ENCODE results near the gene KIF25.

The KIF25 gene

DNA sequence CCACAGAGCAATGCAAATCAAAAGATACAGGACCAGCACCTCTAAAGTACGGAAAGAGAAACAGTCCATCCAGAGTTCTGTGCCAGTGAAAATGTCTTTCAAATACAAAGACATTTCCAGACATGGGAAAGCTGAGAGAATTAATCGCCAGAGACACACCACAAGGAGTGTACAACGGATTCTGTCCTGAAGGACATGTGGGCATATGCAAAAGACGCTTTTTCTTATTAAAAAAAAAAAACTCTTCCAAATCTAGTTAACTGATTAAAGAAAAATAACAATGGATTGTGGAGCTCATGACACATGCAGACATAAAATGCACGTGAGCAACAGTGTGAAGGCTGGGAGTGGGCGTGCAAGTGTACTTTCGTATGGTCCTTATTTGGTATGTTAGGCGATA lies 22.8 kb downstream of the KIF25 start:
- no peak for DNase-seq

DNA sequence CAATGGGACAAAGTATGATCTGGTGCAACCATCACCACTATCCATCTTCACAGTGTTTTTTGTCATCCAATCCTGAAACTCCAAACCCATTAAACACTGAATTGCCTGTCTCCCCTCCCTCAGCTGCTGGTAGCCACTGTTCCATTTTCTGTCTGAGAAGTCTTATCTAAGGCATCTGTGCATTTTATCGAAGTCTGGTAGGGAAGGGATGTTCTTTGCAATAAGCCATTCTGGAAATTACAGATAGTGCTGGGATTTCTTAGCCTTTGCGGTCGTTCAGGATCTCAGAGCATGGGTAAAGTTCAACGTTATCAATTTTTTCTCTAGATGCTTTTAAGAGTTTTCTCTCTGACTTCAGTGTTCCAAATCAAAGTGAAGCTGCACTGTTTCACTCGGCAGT lies 24.1 kb downstream of the KIF25 start:
- no peak for DNase-seq

DNA sequence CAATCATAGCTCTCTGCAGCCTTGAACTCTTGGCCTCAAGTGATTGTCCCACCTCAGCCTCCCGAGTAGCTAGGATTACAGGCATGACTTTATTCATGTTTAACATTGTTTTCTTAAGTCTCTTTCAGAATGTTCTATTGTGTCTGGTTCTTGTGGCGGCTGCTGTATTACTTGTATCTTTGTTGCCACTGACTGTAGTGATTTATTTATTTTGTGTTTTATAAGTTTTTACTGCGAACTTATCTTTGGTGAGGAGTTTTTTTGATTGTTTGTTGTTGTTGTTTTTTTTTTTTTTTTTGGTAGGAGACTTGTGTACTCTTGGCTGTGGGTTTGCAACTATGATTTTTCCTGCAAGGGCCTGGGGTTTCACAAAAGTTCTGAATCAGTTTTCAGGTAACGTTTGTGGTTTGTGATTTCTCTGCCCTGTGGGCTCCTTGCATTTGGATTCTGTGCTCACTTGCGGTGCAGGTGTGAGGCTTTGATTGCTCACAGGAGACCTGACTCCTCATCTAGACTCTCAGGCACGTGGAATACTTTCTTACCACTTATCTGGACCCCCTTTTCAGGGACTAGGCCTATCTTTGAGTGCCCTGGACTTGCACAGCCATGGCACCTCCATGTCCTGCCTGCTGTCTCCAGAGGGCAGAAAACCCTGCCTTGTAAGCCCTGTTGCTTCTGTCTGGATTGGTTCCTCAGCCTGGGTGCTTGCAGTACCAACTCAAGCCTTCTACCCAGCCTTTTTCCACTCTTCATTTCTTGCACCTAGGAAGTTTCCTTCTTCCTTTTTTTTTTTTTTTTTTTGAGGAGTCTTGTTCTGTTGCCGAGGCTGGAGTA lies 25.2 kb downstream of the KIF25 start:
- DNase-seq: no peak

DNA sequence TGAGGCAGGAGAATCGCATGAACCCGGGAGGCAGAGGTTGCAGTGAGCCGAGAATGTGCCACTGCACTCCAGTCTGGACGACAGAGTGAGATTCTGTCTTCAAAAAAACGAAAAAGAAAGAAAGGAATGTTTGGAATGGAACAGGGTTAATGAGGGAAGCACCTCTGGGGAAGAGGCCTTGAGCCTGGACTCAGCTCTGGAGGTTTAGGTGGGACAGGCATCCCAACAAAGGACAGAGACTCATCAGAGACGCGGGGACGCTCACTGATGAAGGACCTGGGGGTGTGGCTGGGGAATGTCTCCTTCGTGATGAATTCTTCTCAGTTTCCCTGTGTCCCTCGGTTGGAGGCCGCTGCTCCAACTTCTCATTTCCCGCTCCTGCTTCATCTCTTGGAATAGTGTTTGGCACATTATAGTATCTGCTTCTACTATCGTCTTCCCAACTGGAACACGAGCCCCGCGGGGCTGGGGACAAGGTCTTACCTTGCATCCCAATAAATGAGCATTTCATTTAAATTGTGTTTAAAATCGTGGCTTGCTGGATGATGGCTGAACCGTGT lies 27.6 kb downstream of the KIF25 start:
- DNase-seq: no peak

DNA sequence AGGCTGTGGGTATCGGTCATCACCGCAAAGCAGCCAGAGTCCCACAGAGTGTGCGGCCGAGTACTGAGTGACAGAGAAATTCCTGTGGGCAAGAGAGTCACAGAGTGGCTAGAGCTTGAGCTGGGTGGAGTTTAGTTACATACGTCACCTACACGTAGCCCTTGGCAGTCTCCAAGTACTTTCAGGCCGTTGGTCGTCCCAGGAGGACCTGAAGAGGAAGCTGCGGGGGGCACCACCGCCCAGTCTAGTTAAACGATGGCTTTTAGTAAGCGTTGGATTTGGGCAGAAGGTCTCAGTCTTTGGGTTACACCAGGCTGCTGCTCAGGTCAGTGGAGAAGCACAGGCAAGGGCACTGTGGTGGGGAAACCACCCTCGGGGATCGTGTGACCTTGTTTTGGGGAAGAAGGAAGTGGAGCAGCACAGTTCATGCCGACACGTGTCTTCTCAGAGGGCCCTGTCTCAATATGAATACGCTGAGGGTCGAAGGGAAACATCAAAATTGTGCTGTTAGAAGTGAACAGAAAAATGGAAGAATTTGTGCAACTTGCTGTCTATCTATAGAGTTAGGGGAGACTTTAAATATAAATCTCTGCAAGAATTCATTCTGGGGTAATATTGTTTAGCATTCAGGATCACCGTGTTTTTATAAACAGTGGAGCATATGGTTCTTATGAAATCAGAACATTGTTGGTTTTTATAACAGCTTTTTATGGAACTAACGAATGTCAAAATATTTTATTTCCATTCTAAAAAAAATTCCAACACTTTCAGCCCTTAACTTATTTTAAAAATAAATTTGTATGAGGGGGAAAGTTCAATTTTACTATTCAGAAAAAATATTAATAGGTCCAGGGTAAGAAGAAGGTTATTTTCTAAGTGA lies 28.6 kb downstream of the KIF25 start:
- DNase-seq: no peak

DNA sequence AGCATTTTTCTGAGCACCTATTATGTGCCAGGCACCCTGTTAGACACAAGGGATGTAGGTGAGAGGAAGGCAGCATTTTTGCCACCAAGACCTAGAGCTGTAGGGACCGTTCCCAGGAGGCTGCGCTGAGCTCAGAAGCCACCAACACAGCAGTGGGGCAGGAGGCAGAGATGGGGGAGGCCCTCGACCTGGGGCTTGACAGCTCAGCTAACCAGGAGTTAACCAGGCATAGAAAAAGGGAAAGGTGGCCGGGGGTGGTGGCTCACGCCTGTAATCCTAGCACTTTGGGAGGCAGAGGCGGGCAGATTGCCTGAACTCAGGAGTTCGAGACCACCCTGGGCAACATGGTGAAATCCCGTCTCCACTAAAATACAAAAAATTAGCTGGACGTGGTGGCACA lies 29.5 kb downstream of the KIF25 start:
- DNase-seq: no peak

DNA sequence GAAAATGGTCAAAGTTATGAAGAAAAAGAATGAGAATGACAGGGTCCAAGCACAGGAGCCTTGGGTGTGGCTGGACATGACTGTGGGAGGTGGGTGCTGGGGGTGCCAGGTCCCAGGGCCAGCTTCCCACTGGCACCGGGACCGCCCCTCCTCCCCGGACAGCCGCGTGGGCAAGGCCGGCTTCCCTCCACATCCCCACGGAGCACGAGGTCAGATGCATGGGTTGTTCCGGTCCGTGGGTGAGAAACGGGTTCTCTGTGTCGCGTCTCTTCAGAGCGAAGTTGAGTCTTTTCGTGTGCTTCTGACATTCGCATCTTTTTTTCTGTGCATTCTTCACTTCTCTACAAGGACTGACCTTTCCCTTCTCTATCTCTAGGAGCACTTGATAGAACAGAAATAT lies 30.1 kb downstream of the KIF25 start:
- no peak for DNase-seq

DNA sequence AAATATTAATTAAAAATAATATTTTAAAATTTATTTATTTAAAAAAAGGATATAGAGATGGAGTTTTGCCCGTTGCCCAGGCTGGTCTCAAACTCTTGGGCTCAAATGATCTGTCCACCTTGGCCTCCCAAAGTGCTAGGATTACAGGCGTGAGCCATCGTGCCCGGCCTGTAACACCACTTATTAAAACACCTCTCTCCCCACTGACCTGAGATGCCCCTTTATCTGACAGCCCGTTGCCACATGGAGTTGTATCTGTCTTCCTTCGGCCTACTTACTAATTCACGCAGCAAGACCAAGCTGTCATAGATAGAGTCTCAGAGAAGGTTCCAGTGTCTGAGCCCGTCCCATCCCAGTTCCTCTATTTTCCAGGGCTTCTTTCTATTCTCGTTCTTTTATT lies 30.7 kb downstream of the KIF25 start:
- DNase-seq: no peak

DNA sequence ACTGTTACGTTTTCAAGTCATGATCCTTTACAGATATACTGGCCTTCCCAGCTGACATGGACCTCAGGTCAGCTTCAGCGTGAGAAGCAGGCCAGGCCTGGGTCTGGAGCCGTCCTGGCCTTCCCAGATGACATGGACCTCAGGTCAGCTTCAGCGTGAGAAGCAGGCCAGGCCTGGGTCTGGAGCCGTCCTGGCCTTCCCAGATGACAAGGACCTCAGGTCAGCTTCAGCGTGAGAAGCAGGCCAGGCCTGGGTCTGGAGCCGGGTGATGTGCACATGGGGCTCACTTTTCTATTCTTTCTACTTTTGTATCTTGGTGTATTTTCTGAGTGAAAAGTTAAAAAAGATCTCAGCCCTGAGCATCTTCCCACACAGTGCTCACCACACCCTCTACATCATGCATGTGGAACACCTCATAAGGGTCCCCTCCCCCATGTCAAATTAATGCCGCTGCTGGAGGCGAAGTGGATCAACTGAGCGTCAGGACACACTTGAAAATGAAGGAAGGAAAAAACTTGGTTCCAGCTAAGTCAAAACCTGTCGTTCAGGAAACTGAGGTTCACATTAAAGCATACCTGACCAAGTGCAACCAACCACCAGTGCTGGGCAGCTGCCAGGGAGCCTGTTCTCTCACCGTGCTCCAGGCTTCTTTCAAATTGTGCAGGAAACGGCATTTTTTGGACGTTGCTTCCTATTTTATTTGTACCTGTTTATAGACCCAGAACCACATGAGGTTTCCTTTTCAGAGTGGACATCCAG lies 32.2 kb downstream of the KIF25 start:
- no peak for DNase-seq

DNA sequence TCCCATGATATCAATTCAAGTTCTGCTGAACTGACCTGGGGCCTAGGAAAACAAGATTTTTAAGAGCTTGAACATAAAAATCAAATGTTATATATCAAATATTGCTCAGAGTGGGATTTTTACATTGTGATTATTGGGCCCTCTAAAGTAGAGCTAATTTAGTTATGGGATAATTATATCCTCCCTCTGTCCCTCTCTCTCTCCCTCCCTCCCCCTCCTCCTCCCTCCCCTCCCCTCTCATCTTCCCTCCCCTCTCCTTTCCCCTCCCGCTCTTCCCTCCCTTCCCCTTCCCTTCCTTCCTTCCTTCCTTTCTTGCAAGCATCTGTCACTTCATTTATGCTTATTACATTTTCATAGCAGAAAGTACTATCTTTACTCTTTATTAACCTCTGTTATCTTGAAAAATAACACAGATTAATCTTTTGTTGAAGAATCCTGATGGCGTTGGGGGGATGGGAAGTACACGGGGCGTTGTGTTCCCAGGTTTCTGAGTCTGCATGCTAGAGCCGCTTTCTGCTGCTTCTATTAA lies 32.8 kb downstream of the KIF25 start:
- DNase-seq: no peak

DNA sequence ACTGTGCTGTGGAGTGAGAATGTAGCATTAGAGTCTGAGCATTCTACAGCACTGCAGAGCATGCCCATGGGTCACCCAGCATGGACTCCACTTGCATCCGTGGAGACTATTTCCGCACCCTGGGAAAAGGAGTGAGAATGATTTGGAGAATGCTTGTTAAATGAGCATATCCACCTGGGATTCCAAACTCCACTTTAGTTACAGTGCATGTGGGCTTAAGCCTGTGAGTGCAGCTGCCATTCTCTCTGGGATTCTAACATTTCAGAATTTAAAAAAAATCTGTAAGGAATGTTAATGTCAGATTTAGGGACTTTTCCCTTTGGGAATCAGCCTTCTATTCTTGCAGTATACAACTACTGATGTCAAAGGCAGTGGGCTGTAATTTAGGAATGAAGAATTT lies 33.4 kb downstream of the KIF25 start:
- DNase-seq: no peak

DNA sequence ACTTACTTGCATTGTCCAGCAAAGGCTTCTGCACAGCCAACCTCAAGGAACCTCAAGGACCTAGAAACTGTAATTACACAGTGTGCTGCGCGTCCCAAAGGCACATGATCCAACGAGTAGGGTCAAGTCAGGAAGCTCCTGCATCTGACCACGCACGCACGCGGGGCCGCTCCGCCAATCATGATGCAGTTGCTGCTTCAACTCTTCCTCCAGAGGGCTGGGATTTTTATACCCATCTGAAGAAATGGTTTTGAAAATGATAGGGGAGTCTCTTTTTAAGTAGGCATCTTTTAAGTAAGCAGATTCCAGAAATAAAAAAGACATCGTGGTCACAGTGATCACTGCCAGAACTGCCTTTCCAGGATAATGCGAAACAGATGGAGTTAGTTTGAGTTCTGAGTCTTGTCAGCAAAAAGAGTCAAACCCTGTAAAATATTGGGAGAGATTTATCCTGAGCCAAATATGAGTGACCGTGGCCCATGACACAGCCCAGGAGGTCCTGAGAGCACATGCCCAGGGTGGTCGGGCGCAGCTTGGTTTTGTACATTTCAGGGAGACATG lies 34.0 kb downstream of the KIF25 start:
- DNase-seq: no peak

DNA sequence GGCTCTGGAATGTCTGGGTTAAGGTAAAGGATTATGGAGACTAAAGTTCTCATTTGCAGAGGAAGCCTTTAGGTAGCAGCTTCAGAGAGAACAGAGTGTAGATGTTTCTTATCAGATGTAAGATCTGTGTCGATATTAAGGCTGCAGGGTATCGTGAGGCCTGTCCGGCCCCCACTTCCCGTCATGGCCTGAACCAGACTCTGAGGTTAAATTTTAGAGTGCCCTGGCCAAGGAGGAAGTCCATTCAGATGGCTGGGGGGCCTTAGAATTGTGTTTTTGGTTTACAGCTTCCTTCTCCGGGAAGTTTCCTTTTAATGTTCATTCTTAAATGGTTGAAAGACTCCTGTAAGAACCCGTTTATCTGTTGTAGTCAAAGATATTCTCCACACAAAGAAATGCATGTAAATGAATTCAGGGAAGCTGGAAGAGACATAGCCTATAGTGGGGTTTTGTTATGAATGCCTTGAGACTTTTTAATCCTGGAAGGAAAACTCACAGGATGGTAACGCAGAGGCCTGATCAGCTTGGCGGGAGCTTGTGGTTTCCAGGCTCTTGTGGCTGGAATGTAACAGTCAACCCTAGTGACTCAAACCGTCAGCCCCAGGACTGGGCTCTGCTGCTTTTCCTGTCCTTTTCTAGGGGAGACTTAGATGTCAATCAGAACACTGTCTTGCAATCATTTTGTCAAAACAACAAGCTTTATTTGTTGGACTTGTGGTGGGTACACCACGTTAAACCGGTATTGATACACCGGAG lies 34.7 kb downstream of the KIF25 start:
- DNase-seq: no peak

DNA sequence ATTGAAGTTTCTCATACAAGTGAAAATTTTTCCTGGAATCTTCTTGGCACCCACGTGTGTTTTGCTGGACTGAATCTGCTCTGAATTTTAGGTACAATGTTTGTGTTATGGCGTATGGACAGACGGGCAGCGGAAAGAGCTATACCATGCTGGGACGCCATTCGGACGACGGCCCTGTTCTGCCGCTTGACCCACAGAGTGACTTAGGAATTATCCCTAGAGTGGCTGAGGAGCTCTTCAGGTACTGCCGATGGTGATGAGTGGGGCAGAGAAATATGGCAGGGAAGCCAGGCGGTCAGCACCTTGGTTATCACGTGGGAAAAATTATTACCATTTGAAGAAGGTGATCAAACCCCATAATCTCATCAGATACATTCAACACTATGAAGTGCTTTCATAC lies 36.3 kb downstream of the KIF25 start:
- no peak for DNase-seq

DNA sequence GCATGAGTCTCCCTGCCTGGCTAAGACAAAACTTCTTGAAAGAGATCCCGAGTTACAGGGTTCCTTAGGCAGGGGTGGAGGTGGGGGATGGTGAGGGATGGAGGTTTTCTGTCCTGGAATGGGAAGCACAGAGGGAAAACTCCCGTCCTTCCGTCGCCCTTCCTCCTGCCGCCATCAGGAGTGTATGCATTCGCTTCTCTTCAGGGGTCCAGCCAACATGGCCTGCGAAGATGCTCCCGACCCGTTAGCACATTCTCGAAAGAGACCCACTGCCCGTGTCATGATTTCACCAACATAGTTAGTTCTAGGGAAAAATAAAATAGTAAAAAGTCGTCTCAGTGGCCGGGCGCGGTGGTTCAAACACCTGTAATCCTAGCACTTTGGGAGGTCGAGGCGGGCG lies 37.1 kb downstream of the KIF25 start:
- DNase-seq: no peak

DNA sequence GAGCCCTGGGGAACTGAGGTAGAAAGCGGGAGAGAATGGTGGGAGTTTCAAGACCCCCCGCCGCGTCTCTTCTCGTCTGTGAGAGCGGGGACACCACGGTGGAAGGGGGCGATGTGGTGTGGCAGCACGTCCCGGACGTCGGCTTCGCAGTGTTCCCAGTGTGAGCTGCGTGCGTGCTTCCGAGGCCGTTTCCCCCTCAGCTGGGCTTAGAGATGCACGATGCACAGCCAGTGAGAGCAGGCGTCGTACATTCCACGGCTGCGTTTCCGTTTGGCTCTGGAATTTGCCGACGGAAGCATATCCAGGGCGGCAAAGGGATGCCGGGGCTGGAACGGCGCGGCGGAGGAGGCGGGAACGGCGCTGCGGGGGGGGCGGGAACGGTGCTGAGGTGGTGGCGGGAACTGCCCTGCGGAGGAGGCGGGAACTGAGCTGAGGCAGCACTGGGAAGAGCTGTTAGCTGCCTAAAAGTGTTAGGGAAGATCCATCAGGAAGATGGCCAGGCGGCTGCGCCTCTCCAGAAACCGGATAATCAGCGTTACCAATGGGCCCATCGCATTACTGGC lies 37.7 kb downstream of the KIF25 start:
- no peak for DNase-seq

DNA sequence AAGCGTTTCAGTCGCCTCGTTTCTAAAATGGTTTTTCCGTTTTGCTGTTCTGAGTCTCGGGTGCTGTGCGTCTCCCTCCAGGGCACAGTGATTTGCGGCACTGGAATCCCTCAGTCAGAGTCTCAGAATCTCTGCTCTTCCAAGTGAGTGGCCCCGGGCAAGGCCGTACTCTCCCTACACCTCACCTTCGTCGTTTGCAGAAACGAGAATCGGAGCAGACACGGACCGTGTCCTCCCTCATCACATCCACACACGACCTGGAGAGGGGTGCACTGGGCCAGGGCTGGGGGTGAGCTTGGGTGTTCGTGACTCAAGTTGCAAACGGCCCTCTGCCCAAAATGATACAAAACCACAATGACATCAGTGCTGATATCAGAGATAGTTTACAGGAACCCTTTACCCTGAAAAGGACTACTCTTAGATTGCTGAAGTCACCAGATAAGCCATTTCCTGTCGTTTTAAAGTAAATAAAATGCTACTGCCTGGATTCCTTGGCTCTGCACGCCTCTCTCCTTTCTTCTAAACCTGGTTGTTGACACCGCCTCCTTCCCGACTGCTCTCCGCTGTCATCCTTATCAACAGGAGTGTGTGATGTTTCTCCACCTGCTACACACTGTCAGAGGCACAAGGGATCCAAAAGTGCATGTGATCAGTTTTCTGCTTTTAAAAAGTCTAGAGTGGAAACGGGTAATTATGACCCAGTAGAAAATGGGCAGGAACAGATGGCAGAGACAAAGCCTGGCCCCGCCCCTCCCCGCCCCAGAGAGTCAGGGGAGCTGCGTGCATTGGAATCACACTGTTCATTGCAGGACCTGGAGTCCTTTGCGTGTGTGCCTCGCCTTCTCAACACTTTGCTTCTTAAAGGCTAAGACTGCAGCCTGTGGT lies 38.4 kb downstream of the KIF25 start:
- no peak for DNase-seq

DNA sequence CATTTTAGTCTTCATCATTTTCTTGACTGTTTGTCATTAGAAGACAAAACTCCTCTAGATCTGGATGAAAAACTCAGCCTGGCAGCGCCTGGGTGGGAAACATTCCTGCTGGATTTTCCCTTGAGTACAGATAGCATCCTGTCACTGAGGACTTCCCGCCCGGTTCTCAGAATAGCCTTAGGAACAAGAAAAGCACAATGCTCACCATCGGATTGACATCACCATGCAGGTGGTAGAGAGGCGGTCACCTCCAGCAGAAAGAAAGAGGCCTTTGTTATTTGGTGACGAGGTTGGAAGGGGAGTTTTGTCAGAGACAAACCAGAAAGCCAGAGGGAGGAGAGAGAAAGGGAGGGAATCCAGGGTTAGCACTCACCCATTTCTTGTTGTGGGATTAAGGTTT lies 39.8 kb downstream of the KIF25 start:
- no peak for DNase-seq

DNA sequence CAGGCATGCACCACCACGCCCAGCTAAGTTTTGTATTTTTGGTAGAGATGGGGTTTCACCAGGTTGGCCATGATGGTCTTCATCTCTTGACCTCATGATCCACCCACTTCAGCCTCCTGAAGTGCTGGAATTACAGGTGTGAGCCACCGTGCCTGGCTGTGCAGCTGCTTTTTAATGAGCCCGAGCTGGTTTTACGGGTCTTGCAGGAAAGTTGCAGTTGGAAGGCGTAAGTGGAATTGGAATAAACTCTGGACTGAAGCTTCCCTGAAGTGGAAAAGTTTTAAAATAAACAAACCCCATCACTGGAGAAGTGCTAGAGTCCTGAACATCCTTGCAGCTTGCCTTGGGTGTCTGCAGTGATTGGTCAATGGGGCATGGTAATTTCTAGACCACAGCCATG lies 40.4 kb downstream of the KIF25 start:
- no peak for DNase-seq

DNA sequence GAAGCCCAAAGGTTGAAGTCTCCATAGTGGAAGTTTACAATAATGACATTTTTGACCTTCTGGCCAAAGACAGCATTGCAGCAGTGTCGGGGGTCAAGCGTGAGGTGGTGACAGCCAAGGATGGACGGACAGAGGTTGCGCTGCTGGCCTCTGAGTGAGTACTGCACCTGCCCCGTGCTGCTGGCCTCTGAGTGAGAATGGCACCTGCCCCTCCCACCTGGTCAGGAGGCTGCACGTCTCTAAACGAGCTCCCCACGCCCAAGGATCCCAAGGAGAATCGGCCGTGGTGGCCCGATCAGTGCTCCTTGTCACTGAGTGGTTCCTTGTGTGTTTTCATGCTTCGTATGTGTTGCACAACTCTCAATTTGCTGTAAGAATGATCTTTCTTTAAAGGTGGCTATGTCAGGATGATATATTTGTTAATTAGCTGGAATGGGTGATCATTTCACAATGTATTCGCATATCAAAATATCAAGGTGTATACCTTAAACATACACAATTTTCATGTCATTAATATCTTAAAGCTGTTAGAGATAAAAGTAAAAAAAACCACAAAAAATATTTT lies 41.2 kb downstream of the KIF25 start:
- DNase-seq: no peak
